GM21576 (cell line): ENCODE measurements around the gene GPI.
"Not testable (repeated sequence)": the region's sequence is repeated elsewhere in the genome, so short reads cannot be mapped to it uniquely, and the experiment has no call there.

ENCODE experiments used
- ATAC-seq: cut with Tn5 transposase; IDR thresholded peaks from one replicate; pipeline ENCODE4 v1.9.1; 2021; ENCODE audit warnings: mild to moderate bottlenecking, moderate library complexity; ENCODE audit not compliant: unreplicated experiment

The GPI gene

DNA sequence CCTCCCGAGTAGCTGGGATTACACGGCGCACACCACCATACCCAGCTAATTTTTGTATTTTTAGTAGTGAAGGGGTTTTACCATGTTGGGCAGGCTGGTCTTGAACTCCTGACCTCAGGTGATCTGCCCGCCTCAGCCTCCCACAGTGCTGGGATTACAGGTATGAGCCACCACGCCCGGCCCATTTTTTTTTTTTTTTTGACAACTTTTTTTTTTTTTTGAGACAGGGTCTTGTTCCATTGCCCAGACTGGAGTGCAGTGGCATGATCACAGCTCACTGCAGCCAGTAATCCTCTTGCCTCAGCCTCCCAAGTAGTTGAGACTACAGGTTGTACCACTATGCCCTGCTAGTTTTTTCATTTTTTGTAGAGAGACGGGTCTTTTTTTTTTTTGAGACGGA lies 35.8 kb downstream of the GPI start:
- not testable (repeated sequence) for ATAC-seq

DNA sequence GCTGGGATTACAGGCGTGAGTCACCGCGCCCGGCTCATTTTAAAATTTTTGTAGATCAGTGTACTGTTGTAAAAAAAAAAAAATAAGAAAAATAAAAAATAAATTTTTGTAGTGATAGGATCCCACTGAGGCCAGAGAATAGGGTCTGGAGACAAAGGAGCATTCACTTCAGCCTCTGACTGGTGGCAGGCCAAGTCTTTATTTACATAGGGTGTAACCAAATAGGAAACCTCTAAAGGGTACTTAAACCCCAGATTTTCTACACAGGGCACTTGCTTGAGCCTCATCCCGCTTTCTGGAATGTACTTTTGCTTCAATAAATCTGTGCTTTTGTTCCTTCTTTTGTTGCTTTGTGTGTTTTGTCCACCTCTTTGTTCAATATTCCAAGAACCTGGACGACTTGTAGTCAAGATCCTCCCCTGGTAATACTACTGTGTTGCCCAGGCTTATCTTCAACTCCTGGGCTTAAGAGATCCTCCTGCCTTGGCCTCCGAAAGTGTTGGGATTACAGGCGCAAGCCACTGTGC lies 37.1 kb downstream of the GPI start:
- no peak for ATAC-seq

DNA sequence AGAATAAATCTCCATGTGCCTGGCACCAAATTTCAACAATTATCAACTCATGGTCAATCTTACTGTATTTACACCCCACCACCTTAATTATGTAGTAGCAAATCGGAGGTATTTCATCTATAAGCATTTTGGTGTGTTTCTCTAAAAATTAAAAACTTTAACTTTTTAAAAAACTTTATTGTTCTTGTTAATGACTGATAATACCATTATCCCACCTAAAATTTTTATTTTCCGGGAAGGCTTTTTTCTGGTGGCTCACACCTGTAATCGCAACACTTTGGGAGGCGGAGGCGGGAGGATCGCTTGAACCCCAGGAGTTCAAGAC lies 38.8 kb downstream of the GPI start:
- no peak for ATAC-seq

DNA sequence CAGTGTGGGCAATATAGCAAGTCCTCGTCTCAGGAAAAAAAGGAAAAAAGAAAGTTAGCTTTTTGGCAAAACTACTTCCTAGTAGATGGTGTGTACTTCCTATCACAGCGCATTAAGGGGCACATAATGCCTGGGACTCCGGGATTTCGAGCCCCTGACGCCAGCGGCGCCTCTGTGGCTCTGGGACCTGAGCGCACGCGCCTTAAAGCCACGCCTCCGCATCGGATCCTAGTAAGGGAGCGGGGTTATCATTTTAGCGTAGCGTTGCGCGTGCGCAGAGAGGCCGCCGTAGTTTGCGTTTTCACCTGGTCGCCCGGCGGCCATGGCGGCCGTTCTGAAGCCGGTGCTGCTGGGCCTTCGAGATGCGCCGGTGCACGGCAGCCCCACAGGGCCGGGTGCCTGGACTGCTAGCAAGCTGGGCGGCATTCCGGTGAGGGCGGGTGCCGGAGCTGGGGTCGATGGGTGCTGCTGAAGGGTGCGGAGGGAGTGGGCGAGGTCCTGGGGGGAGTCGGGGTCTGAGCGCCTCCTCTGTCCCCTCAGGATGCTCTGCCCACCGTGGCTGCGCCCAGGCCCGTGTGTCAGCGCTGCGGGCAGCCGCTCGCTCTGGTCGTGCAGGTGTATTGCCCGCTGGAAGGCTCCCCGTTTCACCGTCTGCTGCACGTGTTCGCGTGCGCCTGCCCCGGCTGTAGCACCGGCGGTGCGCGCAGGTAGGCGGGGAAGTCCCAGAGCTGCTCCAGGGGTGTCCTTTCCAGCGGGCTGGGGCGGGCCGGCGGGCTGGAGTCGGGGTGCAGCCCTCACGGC lies 39.3 kb downstream of the GPI start, which contains the start of gene PDCD2L:
Gene PDCD2L, plus strand, starts transcription at position 291 of the 801 bp plus-strand sequence. Its CDS starts 32 bp downstream, at position 323.
- peak; percentile 72 for ATAC-seq

DNA sequence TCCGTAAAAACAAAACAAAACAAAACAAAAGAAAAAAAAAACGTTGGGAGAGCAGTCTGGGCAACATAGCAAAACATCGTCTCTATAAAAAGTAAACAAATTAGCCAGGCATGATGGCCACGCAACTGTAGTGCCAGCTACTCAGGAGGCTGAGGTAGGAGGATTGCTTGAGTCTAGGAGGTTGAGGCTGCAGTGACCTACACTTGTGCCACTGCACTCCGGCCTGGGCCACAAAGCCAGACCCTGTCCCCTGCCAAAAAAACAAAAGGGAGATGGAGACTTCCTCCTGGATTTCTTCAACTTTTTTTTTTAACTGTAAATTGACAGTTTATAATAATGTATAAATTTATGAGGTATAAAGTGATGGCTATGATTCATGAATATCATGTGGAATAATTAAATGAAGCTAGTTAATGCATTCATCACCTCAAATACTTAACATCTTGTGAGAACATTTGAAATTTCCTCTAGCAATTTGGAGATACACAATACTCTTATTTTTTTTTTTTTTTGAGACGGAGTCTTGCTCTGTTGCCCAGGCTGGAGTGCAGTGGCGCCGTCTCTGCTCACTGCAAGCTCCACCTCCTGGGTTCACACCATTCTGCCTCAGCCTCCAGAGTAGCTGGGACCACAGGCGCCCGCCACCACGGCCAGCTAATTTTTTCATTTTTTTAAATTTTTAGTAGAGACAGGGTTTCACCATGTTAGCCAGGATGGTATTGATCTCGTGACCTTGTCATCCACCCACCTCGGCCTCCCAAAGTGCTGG lies 41.1 kb downstream of the GPI start:
- no peak for ATAC-seq

DNA sequence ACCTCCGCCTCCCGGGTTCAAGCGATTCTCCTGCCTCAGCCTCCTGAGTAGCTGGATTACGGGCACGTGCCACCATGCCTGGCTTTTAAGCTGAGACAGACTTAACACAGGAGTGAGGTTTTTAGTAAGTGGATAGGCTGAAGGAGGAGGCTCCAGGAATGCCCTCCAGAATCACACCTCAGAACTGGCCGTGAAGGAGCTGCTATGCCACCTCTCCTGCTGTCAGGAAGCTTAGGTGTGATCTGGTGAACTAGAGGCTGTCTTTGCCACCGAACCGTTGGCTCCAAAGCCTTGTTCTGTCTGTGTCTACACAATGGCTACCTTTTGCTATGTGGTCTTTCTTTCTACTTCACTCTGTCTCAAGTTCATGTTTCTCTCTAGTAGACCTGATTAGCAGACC lies 43.4 kb downstream of the GPI start:
- no peak for ATAC-seq

DNA sequence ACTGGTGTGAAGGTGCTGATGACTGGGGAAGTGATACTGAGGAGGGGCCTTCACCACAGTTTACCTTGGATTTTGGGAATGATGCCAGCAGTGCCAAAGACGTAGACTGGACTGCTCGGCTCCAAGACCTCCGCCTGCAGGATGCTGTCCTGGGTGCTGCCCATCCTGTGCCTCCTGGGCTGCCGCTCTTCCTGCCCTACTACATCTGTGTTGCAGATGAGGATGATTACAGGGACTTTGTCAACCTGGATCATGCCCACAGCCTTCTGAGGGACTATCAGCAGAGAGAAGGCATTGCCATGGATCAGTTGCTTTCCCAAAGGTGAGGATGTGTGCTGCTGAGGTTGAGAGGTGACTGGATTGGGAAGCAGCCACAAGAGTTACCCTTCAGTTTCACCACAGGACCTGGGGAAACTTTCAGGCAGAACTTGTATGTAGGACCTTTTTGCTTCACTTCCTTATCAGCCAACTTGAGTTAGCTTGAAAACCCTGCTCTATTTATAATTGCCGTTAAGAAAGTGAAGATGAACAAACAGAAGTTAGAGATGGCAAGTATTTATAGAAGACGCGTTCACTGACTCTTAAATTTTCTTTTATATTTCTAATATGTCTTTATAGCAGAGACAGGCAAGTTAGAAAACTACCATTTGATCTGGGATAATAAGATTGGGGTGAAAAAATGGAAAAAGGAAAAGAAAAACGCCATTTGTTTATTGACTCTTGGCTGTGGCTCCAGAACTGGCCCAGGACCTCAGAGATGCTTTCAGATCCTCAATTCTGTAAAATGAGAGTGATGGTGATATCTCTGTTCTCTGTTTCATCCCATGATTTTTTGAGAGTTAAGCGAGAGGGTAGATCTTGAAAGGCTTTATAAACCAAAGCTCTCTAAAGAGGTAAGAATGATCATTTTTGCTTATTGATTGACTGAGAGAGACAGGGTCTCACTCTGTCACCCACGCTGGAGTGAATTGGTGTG lies 44.5 kb downstream of the GPI start:
- ATAC-seq = peak; percentile 58

DNA sequence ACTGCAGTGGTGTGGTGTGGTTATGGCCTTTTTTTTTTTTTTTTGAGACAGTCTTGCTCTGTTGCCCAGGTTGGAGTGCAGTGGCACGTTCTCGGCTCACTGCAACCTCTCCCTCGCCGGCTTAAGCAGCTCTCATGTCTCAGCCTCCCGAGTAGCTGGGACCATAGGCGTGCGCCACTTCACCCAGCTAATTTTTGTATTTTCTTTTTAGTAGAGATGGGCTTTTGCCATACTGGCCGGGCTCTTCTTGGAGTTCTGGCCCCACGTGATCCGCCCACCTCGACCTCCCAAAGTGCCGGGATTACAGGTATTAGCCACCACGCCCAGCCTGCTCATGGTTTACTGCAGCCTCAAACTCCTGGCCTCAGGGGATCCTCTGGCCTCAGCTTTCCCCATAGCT lies 46.2 kb downstream of the GPI start:
- ATAC-seq = no peak

DNA sequence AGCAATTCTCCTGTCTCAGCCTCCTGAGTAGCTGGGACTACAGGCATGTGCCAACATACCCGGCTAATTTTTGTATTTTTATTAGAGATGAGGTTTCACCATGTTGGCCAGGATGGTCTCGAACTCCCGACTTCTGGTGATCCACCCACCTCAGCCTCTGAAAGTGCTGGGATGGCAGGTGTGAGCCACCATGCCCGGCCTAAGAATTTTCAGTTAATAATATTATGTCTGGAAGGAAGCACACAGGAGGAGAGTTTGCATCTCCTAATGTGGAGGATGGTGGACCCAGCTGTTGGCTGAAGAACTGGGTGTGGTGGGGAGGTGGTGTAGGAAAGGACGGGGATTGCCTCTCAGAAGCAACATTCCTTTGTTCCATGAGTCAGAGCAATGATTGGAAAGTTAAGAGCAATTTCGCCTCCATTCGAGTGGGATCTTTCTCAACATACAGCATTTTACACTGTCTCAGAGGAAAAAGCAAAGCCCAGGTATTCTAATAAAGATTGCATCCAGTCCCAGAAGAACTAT lies 51.1 kb downstream of the GPI start:
- ATAC-seq = no peak

DNA sequence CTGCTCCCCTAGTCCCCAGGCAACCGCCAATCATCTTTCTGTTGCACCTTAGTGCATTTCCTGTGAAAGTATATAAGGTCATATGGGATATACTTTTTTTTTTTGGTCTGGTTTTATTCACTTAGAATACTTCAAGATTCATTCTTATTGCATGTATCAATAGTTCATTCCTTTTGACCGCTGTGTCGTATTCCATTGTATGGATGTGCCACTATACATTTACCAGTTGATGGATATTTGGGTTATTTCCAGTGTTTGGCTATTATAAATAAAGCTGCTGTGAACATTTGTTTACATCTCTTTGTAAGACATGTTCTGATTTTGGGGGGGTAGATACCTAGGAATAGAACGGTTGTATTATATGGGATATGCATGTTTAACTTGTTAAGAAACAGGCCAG lies 53.3 kb downstream of the GPI start:
- no peak for ATAC-seq

DNA sequence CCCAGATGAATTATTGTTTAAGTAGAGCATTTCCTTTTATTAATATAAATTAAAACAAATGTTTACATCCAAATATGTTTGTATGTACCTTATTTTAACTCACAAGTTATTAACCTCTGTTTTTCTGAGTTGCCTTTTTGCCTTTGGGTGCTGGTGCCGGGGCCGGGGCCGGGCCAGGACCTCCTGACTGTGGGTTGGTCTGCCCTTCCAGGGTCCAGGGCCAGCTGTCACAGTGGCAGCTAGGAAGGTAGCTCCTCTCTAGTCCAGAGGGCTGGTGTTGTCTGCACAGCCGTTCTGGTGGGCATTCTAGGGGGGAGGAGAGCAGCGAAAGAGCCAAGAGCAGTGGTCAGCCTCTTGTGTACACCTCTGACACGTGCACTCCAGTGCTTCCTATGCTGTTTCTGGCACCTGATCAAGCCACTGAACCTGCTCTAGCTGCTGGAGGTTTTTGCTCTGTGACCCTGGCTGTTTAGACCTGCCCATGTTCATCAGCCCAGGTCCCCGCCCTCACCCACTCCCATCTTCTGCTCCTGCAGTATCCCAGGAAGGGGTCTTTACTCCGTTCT lies 61.2 kb downstream of the GPI start:
- ATAC-seq = no peak

DNA sequence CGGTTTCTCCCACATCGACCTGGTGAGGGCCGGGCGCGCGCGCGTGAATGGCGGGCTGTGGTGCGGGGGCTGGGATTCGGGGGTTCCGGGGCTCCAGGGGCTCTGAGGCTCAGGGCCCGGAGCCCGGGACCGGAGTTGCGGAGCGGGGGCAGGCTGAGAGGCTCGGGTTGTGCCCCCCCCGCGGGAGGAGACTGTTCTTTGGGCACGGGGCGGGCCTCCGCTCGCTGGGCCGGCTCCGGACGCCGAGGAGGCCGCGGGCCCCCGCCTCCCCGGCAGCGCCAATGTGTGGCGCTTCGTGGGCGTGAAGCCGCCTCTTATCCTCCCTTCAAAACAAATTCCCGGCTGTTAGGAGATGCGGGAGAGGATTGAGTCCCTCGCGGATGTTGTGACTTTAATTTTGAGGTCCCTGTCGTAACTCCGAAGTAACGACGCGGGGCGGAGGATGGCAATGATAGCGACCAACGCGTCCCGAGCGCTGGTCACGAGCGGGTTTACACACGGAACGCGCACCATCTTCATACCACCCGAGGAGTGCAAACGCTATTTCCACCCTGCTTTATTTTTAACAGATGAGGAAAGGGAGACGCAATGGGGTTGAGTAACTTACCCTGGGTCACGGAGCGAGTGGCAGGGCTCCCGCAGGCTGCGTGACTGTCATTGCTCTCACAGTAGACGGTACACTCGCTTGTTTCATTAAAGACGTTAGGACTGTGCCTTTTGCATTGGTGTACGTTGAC lies 63.7 kb downstream of the GPI start:
- peak; percentile 44 for ATAC-seq

DNA sequence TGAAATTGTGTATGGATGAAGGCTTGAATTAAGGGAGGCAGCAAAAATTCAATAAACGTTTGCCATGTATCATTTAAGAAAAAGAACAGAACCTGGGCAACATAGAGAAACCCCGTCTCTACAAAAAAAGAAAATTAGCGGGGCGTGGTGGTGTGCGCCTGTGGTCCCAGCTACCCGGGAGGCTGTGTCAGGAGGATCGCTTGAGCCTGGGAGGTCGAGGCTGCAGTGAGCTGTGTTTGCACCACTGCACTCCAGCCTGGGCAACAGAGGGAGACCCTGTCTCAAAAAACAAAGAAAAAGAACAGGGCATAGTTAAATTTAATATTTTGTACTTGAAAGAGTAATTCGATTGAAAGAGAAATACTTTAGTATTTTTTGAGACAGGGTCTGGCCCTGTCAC lies 64.6 kb downstream of the GPI start:
- no peak for ATAC-seq

DNA sequence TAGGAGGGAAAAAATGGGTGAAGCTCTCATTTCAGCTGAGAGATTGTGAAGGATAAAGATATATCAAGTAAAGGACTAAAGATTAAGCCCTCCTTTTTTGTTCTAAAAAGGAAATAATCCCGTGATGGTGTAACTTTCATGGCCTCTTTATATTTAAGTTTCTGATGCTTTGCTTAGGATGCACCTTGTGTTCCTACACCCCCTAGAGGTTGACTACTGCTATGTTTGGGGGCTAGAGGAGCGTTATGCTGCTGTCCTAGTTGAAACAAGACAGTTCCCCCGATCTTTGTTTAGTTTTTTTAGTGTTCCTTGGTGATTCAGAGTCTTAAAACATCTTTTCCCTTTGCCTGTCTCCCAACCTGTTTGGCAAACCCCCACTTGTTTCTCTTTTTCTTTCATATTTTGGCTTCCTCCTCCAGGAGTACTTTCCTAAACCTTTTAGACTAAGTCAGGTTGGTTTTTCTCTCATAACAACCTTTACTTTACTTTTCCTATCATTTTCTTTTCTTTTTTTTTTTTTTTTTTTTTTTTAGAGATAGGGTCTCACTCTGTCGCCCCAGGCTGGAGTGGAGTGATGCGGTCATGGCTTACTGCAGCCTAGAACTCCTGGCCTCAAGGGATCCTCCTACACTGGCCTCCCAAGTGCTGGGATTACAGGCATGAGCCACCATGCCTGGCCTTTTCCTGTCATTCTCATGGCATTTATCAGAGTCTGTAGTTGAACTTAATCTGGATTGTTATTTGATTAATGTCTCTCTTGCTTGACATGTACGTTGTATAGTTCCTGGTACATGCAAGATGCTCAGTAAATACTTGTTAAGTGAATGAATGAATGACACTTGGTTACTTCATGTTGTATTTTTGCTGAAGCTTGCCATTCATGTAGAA lies 66.0 kb downstream of the GPI start:
- peak; percentile 41 for ATAC-seq

DNA sequence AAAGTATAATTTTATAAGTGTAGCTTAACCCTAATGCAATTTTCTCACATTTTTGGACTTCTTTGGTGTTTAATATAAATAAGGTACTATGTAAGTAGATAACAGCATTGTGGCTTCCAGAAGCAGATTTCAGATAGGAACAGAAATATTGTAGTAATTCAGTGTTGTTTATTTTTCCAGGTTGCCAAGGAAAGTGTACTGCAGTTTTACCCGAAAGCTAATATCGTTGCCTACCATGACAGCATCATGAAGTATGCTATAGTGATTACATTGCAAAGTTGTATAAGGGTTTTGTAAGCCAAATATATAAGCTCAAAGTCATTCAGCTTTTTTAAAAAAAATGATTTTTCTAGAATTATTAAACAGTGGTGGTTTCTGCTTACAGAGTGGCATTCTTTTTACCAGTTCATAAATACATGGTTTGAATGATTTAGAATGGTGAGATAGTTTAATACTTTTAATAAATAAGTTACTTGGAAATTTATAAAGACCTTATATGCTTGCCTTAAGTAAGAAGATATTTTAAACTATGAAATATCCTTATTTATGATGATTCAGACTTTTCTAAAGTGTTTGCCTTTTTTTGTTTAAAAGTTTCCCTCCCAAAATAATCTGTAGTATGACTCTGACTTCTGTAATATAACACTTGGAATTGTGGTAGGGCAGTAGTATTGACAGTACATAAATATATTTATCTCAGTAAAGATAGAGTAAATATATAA lies 66.8 kb downstream of the GPI start:
- ATAC-seq = no peak

DNA sequence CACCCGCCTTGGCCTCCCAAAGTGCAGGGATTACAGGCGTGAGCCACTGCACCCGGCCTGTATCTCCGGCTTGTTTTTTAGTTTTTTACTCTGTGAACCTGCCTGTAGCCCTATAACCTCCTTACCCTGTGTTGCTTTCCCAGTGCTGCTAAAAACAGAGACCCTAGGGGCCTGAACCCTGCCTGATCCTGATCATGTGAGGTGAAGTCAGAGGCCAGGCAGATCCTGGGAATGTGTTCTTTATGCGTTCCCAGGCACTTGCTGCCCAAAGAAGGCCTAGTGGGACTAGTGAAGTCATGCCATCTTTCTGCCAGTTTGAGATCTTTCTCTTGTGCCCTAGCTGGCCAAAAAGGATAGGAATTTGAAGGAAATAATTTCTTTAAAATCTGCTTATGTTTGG lies 67.8 kb downstream of the GPI start:
- no peak for ATAC-seq

DNA sequence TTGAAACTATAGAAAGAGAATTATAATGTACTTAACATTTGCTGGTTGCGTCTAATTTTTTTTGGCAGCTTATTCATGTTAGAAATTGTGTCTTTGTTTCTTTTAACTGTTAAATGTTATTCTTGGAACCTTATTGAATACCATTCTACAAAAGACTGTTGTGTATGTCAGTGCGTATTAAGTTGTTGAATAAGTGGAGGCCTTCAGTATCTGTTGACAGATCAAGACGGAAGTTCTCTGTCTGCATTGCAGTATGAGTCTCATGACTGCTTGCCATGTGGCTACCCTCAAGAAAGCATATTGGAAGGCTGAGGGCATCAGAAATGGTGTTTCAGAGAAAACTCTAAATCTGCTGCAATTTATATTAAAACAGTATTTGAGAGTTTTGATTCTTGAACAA lies 71.7 kb downstream of the GPI start:
- ATAC-seq = no peak

DNA sequence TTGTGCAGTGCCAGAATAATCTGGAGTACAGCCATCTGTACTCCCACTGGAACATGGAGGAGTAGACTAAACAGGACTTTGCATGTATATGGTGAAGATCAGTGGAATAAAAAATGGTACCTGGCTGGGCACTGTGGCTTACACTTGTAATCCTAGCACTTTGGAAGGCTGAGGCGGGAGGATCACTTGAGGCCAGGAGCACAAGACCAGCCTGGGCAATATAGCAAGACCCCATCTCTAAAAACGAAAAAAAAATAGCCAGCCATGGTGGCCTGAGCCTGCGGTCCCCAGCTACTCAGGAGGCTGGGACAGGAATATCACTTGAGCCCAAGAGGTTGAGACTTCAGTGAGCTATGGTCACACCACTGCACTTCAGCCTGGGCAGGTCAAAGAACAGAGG lies 83.2 kb downstream of the GPI start:
- ATAC-seq = no peak
